Rectal smooth muscle tissue (tissue), 1 donor: ENCODE results near the gene GCLC.

ENCODE experiments used
- H3K27ac ChIP-seq: one replicate; pipeline ENCODE4 v1.7.0; 2013; ENCODE audit warnings: low read depth, low read length, inconsistent platforms
- H3K27me3 ChIP-seq: one replicate; pipeline ENCODE4 v1.7.0; 2013; ENCODE audit warnings: low read length; ENCODE audit not compliant: control insufficient read depth, insufficient read depth
- H3K36me3 ChIP-seq: one replicate; pipeline ENCODE4 v1.7.0; 2013; ENCODE audit warnings: low read length; ENCODE audit not compliant: control insufficient read depth, insufficient read depth
- H3K4me1 ChIP-seq: one replicate; pipeline ENCODE4 v1.7.0; 2013; ENCODE audit warnings: low read length; ENCODE audit not compliant: control insufficient read depth, insufficient read depth
- H3K4me3 ChIP-seq: one replicate; pipeline ENCODE4 v1.7.0; 2013; ENCODE audit warnings: low read length
- H3K9ac ChIP-seq: one replicate; pipeline ENCODE4 v1.7.0; 2013; ENCODE audit warnings: low read length

Gene GCLC

GRCh38 chr6:53530780-53531386 lies 14.0 kb downstream of the GCLC start:
- Histone ChIP-seq H3K4me1 (peaks cover 34% of the 10 kb centered on the region), H3K4me3 (no peak overlapping the region), H3K27ac (peak overlapping the region; percentile 72), H3K9ac (no peak overlapping the region), H3K27me3 (no peaks in the 10 kb centered on the region), H3K36me3 (no peaks in the 10 kb centered on the region)

- no peak overlapping the region for H3K9ac ChIP-seq
- peak overlapping the region; percentile 72 for H3K27ac ChIP-seq
- H3K36me3 ChIP-seq = no peaks in the 10 kb centered on the region
- H3K4me3 ChIP-seq = no peak overlapping the region
- H3K4me1 ChIP-seq = peaks cover 34% of the 10 kb centered on the region
- no peaks in the 10 kb centered on the region for H3K27me3 ChIP-seq
These were observed 14.6 kb downstream of the GCLC start for GRCh38 chr6:53530346-53530745.

- no peak overlapping the region for H3K9ac ChIP-seq
- no peak overlapping the region for H3K4me3 ChIP-seq
- H3K4me1 ChIP-seq = peaks cover 36% of the 10 kb centered on the region
- no peaks in the 10 kb centered on the region for H3K36me3 ChIP-seq
- peak overlapping the region; percentile 72 for H3K27ac ChIP-seq
- H3K27me3 ChIP-seq = no peaks in the 10 kb centered on the region
These were observed 15.4 kb downstream of the GCLC start for GRCh38 chr6:53529324-53530036.

GRCh38 chr6:53528107-53528506 lies 16.8 kb downstream of the GCLC start:
- Histone ChIP-seq H3K9ac (no peak overlapping the region), H3K27me3 (no peaks in the 10 kb centered on the region), H3K27ac (no peak overlapping the region), H3K4me3 (no peak overlapping the region), H3K4me1 (peaks cover 45% of the 10 kb centered on the region), H3K36me3 (no peaks in the 10 kb centered on the region)

GRCh38 chr6:53527249-53527765 lies 17.6 kb downstream of the GCLC start:
- peaks cover 49% of the 10 kb centered on the region for H3K4me1 ChIP-seq
- no peaks in the 10 kb centered on the region for H3K36me3 ChIP-seq
- no peak overlapping the region for H3K4me3 ChIP-seq
- no peaks in the 10 kb centered on the region for H3K27me3 ChIP-seq
- no peak overlapping the region for H3K9ac ChIP-seq
- no peak overlapping the region for H3K27ac ChIP-seq

- no peaks in the 10 kb centered on the region for H3K27me3 ChIP-seq
- no peak overlapping the region for H3K4me3 ChIP-seq
- peaks cover 40% of the 10 kb centered on the region for H3K4me1 ChIP-seq
- H3K27ac ChIP-seq = no peak overlapping the region
- no peaks in the 10 kb centered on the region for H3K36me3 ChIP-seq
- no peak overlapping the region for H3K9ac ChIP-seq
These were observed 18.9 kb downstream of the GCLC start for GRCh38 chr6:53526000-53526399.

- peaks cover 24% of the 10 kb centered on the region for H3K4me1 ChIP-seq
- no peaks in the 10 kb centered on the region for H3K27me3 ChIP-seq
- H3K27ac ChIP-seq = peak overlapping the region; percentile 7
- no peak overlapping the region for H3K9ac ChIP-seq
- H3K36me3 ChIP-seq = no peaks in the 10 kb centered on the region
- no peak overlapping the region for H3K4me3 ChIP-seq
These were observed 20.5 kb downstream of the GCLC start for GRCh38 chr6:53524455-53524815.

- Histone ChIP-seq H3K4me3 (no peak overlapping the region), H3K36me3 (no peaks in the 10 kb centered on the region), H3K9ac (no peak overlapping the region), H3K27ac (peak overlapping the region; percentile 11), H3K4me1 (peaks cover 21% of the 10 kb centered on the region), H3K27me3 (no peaks in the 10 kb centered on the region)
These were observed 21.1 kb downstream of the GCLC start for GRCh38 chr6:53523511-53524454.

GRCh38 chr6:53520320-53520928 lies 24.5 kb downstream of the GCLC start:
- H3K9ac ChIP-seq = no peak overlapping the region
- peaks cover 16% of the 10 kb centered on the region for H3K4me1 ChIP-seq
- H3K36me3 ChIP-seq = peaks cover 3% of the 10 kb centered on the region
- no peaks in the 10 kb centered on the region for H3K27me3 ChIP-seq
- no peak overlapping the region for H3K4me3 ChIP-seq
- H3K27ac ChIP-seq = no peak overlapping the region

- peaks cover 3% of the 10 kb centered on the region for H3K36me3 ChIP-seq
- H3K4me1 ChIP-seq = peaks cover 8% of the 10 kb centered on the region
These were observed 26.0 kb downstream of the GCLC start for GRCh38 chr6:53518862-53519261.

GRCh38 chr6:53517021-53517420 lies 27.9 kb downstream of the GCLC start:
- no peaks in the 10 kb centered on the region for H3K27me3 ChIP-seq
- H3K9ac ChIP-seq = no peak overlapping the region
- no peak overlapping the region for H3K27ac ChIP-seq
- peaks cover 3% of the 10 kb centered on the region for H3K36me3 ChIP-seq
- H3K4me3 ChIP-seq = no peak overlapping the region
- H3K4me1 ChIP-seq = no peaks in the 10 kb centered on the region

More at GRCh38 chr6:53518862-53519261, 26.0 kb downstream of the GCLC start:
- H3K4me3 ChIP-seq = no peak overlapping the region
- H3K27me3 ChIP-seq = no peaks in the 10 kb centered on the region
- no peak overlapping the region for H3K9ac ChIP-seq
- H3K27ac ChIP-seq = no peak overlapping the region

GRCh38 chr6:53514677-53515076 lies 30.2 kb downstream of the GCLC start:
- H3K27ac ChIP-seq = no peak overlapping the region
- H3K36me3 ChIP-seq = peaks cover 6% of the 10 kb centered on the region
- H3K4me3 ChIP-seq = no peak overlapping the region
- H3K4me1 ChIP-seq = no peaks in the 10 kb centered on the region
- no peak overlapping the region for H3K9ac ChIP-seq
- no peaks in the 10 kb centered on the region for H3K27me3 ChIP-seq
